Epithelial cell of umbilical artery (primary cell): Measurements from ENCODE around the gene HYDIN. TPM values are rescaled to one million over a fixed set of nuclear protein-coding genes. Genes with fewer than 3 reads are reported as not detected.

Source experiments
- total RNA-seq: library from RNA; depleted of rRNA; stranded (reverse); fragments of >200 nt; gene quantifications from 2 replicates; pipeline ENCODE4 v1.2.3, GENCODE V29; 2014

HYDIN gene
- total RNA-seq, result not detected in 2 replicates

GRCh38 chr16:71230122-71230845 lies at the start of gene HYDIN:
HYDIN (minus strand) TSS chr16:71230722; CDS start chr16:71186895, 43,827 bp downstream.

GRCh38 chr16:70800781-70801480 lies 429.6 kb downstream of the HYDIN start, which contains the start of gene VAC14:
VAC14 (minus strand) TSS chr16:70801158; CDS start chr16:70800900, 258 bp downstream.

Other genes with a start within 250 kb of the HYDIN start
- gene CMTR2, start 58.7 kb upstream of the HYDIN start, total RNA-seq, result 21.8 and 31.9 TPM in 2 replicates
- not detected in 2 replicates for gene CALB2, start 128.0 kb upstream of the HYDIN start, total RNA-seq
- gene TLE7, start 211.3 kb upstream of the HYDIN start, total RNA-seq, result under 0.01 TPM in 1 of 2 replicates, not detected in the other
- gene ZNF23, start 231.5 kb upstream of the HYDIN start, total RNA-seq, result 3.5 and 5.2 TPM in 2 replicates